ENCODE data around the gene LRRFIP1. TPM values are rescaled to one million over a fixed set of nuclear protein-coding genes. Genes with fewer than 3 reads are reported as not detected.

LRRFIP1 gene
- total and polyA plus RNA-seq, 2 of the 13 experiments (the other 11 are each of a cell fraction or from before 2014, with no cell fraction given) = 15.9 to 40.5 TPM

DNA sequence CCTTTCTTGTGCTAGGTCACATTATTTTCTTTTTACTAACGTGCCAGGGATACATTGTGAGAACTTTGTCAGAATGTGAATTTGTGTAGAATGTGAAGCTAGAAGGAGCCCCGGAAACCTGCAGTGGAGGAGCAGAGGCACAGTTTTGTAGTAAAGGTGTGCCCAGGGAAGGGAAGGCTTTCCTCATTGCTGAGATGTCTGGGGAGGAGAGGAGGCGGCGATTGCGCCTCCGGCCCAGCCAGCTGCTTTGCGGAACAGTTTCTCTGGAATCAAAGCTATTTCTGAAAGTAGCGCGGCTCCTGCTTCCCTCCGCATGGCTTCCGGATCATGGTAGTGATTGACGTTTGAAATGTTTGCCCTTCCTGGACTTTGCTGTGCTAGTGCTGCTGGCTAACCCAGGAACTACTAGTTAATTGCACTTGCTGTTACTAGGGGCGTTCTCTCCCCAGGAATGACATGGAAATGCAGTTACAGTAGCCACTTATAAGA, 88.1 kb downstream of the LRRFIP1 start (continued):
- TF ChIP-seq ATF7-NPFF (CRISPR knock-in tag; IDR thresholded peaks at IDR 0.05; ENCODE audit: low read depth) = no peak
- TF ChIP-seq SNAPC2 (CRISPR knock-in tag; IDR thresholded peaks at IDR 0.05) = no peak
- no peak for TF ChIP-seq ZNF761 (CRISPR knock-in tag; conservative IDR thresholded peaks at IDR 0.05)
- TF ChIP-seq, protein P1, sequence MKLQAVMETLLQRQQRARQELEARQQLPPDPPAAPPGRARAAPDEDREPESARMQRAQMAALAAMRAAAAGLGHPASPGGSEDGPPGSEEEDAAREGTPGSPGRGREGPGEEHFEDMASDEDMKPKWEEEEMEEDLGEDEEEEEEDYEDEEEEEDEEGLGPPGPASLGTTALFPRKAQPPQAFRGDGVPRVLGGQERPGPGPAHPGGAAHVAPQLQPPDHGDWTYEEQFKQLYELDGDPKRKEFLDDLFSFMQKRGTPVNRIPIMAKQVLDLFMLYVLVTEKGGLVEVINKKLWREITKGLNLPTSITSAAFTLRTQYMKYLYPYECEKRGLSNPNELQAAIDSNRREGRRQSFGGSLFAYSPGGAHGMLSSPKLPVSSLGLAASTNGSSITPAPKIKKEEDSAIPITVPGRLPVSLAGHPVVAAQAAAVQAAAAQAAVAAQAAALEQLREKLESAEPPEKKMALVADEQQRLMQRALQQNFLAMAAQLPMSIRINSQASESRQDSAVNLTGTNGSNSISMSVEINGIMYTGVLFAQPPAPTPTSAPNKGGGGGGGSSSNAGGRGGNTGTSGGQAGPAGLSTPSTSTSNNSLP (IDR thresholded peaks at IDR 0.05; ENCODE audit: low read depth, low read length) = no peak
- TF ChIP-seq NFE2L1 (CRISPR knock-in tag; IDR thresholded peaks at IDR 0.05; ENCODE audit: borderline replicate concordance) = no peak
- TF ChIP-seq ARNTL (CRISPR knock-in tag; IDR thresholded peaks at IDR 0.05) = 0 out of 2 replicates have a peak, but pooled peaks have one; percentile 58
- TF ChIP-seq SOX5 (CRISPR knock-in tag; IDR thresholded peaks at IDR 0.05; ENCODE audit: borderline replicate concordance) = peak; percentile 41; the same call in 1 of the 2 replicates
- no peak for TF ChIP-seq ZNF552 (CRISPR knock-in tag; IDR thresholded peaks at IDR 0.05; ENCODE audit: borderline replicate concordance)
- no peak for TF ChIP-seq CEBPB (IDR thresholded peaks at IDR 0.05; ENCODE audit: borderline replicate concordance, low read depth, low read length)
- TF ChIP-seq, protein P2, sequence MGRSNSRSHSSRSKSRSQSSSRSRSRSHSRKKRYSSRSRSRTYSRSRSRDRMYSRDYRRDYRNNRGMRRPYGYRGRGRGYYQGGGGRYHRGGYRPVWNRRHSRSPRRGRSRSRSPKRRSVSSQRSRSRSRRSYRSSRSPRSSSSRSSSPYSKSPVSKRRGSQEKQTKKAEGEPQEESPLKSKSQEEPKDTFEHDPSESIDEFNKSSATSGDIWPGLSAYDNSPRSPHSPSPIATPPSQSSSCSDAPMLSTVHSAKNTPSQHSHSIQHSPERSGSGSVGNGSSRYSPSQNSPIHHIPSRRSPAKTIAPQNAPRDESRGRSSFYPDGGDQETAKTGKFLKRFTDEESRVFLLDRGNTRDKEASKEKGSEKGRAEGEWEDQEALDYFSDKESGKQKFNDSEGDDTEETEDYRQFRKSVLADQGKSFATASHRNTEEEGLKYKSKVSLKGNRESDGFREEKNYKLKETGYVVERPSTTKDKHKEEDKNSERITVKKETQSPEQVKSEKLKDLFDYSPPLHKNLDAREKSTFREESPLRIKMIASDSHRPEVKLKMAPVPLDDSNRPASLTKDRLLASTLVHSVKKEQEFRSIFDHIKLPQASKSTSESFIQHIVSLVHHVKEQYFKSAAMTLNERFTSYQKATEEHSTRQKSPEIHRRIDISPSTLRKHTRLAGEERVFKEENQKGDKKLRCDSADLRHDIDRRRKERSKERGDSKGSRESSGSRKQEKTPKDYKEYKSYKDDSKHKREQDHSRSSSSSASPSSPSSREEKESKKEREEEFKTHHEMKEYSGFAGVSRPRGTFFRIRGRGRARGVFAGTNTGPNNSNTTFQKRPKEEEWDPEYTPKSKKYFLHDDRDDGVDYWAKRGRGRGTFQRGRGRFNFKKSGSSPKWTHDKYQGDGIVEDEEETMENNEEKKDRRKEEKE (IDR thresholded peaks at IDR 0.05) = no peak
- TF ChIP-seq SIN3A (IDR thresholded peaks at IDR 0.05; ENCODE audit: borderline replicate concordance, low read depth, low read length) = peak; percentile 95
- TF ChIP-seq ESRRA (CRISPR knock-in tag; IDR thresholded peaks at IDR 0.05; ENCODE audit: low read depth) = no peak
- no peak for TF ChIP-seq ZSCAN25 (CRISPR knock-in tag; IDR thresholded peaks at IDR 0.05)
- TF ChIP-seq, protein P3, sequence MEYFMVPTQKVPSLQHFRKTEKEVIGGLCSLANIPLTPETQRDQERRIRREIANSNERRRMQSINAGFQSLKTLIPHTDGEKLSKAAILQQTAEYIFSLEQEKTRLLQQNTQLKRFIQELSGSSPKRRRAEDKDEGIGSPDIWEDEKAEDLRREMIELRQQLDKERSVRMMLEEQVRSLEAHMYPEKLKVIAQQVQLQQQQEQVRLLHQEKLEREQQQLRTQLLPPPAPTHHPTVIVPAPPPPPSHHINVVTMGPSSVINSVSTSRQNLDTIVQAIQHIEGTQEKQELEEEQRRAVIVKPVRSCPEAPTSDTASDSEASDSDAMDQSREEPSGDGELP (IDR thresholded peaks at IDR 0.05; ENCODE audit: borderline replicate concordance, low read depth) = peak; percentile 85
- no peak for TF ChIP-seq GPN1 (CRISPR knock-in tag; IDR thresholded peaks at IDR 0.05; ENCODE audit: borderline replicate concordance)
- no peak for TF ChIP-seq ZNF326 (CRISPR knock-in tag; IDR thresholded peaks at IDR 0.05; ENCODE audit: borderline replicate concordance)
- no peak for TF ChIP-seq ZNF766 (CRISPR knock-in tag; IDR thresholded peaks at IDR 0.05; ENCODE audit: borderline replicate concordance)
- TF ChIP-seq, protein P4, sequence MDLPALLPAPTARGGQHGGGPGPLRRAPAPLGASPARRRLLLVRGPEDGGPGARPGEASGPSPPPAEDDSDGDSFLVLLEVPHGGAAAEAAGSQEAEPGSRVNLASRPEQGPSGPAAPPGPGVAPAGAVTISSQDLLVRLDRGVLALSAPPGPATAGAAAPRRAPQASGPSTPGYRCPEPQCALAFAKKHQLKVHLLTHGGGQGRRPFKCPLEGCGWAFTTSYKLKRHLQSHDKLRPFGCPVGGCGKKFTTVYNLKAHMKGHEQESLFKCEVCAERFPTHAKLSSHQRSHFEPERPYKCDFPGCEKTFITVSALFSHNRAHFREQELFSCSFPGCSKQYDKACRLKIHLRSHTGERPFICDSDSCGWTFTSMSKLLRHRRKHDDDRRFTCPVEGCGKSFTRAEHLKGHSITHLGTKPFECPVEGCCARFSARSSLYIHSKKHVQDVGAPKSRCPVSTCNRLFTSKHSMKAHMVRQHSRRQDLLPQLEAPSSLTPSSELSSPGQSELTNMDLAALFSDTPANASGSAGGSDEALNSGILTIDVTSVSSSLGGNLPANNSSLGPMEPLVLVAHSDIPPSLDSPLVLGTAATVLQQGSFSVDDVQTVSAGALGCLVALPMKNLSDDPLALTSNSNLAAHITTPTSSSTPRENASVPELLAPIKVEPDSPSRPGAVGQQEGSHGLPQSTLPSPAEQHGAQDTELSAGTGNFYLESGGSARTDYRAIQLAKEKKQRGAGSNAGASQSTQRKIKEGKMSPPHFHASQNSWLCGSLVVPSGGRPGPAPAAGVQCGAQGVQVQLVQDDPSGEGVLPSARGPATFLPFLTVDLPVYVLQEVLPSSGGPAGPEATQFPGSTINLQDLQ (CRISPR knock-in tag; IDR thresholded peaks at IDR 0.05) = no peak
- TF ChIP-seq SRSF1 (optimal IDR thresholded peaks at IDR 0.05; ENCODE audit: low read depth, low read length) = no peak
- peak; percentile 58 for TF ChIP-seq SP2 (CRISPR knock-in tag; IDR thresholded peaks at IDR 0.05)
- no peak for TF ChIP-seq ZNF510 (CRISPR knock-in tag; IDR thresholded peaks at IDR 0.05; ENCODE audit: low read depth)

Data from HepG2 (cell line).